HL-60/S4 (cell line): ENCODE results near the gene ZNF607.
"Not testable (repeated sequence)": the region's sequence is repeated elsewhere in the genome, so short reads cannot be mapped to it uniquely, and the experiment has no call there.

ENCODE experiments used
- in situ Hi-C: fragments of 300-500 bp; cut with MboI; formaldehyde crosslinking; loops from 2 replicates; pipeline ENCODE4 v1.14.3; 2022; ENCODE audit warnings: low sequenced_read_pairs

The ZNF607 gene

GRCh38 chr19:37719111-37719926 is at the start of gene ZNF607:
Gene ZNF607 (minus strand): TSS chr19:37719761. CDS start chr19:37711618, 8,143 bp downstream.
- in situ Hi-C loops: no loop called here

DNA sequence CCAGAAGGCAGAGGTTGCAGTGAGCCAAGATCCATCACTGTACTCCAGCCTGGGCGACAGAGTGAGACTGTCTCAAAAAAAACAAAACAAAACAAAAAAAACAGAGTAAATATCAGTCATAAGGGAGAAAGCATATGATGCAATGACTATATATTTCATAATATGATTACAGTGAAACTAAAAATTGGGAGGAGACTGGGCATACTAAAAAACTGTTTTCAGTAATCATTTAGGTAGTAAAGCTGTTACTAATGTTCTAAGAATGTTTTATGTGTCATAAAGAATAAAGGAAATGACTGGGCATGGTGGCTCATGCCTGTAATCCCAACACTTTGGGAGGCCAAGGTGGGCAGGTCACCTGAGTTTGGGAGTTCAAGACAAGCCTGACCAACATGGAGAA is 43.9 kb upstream of the ZNF607 start:
- in situ Hi-C loops: no loop called here

- in situ Hi-C loops: not testable (repeated sequence)
Measured at GRCh38 chr19:37757683-37758082, 38.1 kb upstream of the ZNF607 start.

DNA sequence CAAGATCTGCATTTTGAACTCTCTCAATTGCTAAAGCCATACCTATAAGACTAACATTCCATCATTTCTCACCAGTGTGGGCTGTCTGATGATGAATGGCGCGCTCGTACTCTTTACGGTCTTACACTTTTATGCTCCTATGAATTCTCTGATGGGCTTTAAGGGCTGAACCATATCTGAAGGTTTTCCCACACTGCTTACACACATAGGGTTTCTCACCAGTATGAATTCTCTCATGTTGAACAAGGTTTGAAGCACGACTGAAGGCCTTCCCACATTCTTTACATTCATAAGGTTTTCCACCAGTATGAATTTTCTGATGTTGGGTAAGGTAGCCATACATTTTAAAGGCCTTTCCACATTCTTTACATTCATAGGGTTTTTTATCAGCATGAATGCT is 18.8 kb upstream of the ZNF607 start:
- in situ Hi-C loops: no loop called here

DNA sequence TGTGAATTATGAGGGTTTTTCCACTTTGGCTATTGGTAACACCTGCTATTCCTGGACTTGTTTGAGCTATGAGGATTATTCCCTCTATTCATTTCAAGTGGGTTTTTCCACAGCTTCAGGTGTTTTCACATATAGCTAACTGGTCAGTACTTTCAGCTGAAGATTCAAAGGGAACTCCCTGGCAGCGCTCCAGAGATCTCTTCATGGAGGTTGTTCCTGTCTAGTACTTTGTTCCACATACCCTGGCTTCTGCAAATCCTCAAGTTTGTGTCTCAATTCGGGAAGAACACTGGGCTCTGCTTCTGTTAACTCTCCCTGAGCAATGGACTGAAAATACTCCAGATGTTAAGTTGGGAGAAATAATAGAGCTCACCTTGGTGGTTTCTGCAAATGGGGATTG is 5.6 kb upstream of the ZNF607 start:
- in situ Hi-C loops: no loop called here

- in situ Hi-C loops: no loop called here
Measured at GRCh38 chr19:37719927-37720265, 335 bp upstream of the ZNF607 start.

GRCh38 chr19:37718304-37718703 is 1.3 kb downstream of the ZNF607 start:
- in situ Hi-C loops: no loop called here

DNA sequence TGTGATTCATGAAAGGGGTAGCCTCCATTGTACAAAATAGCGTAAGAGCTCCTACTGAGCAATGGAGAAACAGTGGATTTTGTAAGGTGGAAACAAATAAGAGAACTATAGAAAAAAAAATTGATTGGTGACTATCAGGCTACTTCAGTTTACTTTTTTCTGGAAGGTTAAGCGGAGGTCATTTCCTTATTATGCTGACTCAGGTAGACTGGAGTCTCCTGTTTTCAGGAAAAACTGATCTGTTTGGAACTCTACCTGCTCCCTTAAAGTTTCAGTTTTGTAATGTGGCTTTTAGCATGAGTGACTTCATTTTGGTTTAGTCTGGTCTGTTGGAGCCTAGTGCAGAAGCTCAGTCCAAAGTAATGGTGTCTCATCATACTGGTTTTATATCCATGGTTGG is 3.4 kb downstream of the ZNF607 start:
- in situ Hi-C loops: no loop called here

DNA sequence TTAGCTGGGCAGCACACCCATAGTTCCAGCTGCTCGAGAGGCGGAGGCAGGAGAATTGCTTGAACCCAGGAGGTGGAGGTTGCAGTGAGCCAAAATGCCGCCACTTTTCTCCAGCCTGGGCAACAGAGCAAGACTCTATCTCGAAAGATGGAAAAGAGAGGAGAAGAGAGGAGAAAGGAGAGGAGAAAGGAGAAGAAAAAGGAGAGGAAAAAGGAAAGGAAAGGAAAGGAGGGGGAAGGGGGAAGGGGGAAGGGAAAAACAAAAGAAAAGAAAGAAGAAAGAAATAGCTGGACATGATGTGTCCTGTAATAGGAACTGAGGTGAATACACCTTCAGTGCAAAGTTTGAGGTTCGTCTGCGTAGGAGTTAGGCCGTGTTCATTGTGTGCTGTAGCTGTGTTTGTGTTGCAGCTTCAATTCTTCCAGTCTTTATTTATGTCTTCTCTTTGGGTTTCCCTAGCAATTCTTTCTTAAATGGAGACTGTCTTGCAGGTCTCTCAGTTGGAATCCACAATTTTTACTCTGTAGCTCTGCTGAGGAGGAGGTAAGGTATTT is 13.4 kb downstream of the ZNF607 start:
- in situ Hi-C loops: no loop called here

DNA sequence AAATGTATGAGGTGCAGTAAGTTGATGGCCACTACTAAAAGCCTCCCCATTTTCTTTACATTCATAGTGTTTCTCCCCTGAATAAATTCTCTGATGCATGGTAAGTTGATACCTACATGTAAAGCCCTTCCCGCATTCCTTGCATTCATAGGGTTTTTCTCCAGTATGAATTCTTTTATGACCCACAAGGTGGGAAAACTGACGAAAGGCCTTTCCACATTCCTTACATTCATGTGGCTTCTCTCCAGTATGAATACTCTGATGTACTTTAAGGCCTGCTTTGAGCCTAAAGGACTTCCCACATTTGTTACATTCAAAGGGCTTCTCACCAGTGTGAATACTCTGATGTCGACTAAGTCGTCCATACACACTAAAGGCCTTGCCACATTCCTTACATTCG is 20.5 kb downstream of the ZNF607 start:
- in situ Hi-C loops: no loop called here

- in situ Hi-C loops: no loop called here
Measured at GRCh38 chr19:37698216-37698615, 21.3 kb downstream of the ZNF607 start.

DNA sequence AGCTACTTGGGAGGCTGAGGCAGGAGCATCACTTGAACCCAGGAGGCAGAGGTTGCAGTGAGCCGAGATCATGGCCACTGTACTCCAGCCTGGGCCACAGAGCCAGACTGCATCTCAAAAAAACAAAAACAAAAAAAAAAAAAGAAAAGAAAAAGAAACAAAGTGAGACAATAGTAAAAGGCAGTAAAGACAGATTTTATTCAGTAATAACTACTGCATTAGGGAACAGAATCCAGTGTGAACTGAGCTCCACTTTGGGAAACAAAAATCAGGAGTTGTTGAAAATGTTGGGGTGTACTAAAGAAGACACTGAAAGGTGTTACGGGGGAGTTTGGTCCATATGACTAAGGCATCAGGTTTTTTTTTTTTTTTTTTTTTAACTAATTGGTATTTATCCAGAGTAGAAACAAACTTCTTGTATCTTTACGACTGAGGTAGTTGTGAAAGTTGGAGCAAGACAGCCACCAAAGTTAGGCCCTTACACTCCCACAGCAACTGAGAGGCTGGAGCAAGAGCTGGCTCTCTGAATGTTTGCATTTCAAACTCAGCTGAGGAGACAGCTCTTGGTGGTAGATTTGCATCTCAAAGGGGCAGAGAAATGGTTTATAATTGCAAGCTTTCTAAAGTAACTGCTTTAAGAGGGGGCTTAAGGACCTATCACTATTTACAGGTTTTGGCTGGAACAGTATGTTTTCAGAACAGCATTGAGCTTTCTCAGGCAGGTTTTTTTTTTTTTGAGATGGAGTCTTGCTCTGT is 24.2 kb downstream of the ZNF607 start:
- in situ Hi-C loops: no loop called here

DNA sequence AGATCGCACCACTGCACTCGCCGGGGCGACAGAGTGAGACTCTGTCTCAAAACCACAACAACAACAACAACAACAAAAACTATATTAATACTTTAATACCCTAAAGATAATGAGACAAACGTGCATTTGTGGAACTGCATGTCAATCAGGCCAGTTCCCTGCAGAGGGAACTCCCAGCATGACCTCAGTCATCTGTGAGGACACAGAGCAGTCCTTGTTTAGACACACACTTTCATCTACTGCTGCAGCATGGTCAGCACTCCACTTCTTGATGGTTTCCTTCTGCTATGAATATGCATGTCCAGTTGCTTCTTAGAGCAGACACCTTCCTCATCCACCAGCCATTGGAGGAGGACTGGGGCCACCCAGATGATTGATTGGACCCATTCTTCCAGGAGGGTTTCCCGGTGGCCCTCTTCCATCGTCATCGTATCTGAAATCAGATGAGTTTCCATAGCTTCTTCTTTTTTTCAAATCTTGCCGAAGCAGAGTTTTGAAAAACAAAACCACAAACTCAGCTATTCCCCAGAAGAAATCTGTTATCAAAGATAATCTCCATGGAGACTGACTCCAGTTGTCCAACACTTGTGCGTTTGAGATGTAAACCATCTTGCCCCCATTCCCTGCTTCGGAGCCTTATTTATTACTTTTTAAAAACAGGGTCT is 26.5 kb downstream of the ZNF607 start:
- in situ Hi-C loops: no loop called here

- in situ Hi-C loops: no loop called here
Measured at GRCh38 chr19:37691881-37692504, 27.6 kb downstream of the ZNF607 start.

DNA sequence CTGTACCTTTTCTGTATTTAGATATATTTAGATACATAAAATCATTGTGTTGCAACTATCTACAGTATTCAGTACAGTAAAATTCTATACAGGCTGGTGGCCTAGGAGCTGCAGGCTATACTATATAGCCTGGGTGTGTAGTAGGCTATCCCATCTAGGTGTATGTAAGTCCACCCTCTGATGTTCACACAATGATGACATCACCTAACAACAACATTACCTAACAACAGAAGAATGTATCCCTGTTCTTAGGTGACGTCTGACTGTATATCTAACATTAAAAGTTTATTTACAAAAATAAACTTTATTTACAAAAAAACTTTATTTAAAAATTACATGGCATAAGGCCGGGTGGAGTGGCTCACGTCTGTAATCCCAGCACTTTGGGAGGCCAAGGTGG is 36.0 kb downstream of the ZNF607 start:
- in situ Hi-C loops: no loop called here

GRCh38 chr19:37669450-37669914 is 50.1 kb downstream of the ZNF607 start:
- in situ Hi-C loops: no loop called here

GRCh38 chr19:37657157-37657556 is 62.4 kb downstream of the ZNF607 start:
- in situ Hi-C loops: not testable (repeated sequence)

DNA sequence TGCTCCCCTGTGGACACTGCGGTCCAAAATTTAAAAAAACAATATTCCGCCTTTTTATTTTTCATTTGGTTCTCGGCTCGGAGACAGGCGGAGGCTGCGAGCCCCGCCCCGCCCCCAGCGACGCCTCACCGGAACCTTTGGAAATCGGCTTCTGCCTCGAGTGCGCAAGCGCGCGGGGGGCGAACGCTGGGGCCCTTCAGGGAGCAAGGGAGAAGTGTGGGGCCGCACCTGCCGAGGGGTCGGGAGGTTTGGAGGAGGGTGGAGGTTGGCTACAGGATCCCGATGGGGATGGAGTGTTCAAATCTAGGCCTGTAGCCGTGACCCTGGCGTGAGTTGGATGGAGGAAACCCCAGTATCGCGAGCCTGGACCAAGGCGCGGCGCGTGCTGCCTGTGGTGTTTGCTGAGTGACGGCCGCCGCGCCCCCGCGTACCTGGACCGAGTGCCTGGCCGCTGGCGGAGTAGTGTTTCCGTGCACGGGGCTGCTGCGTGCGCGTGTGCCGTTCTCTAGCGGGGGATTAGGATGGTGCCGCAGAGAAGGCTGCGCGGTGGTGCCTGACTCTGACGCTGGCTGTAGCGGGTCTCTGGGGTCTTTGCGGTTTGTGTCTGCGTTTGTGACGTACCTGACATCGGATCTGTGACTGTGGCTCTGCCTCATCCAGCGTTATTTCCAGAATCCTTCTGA is 63.7 kb downstream of the ZNF607 start:
- in situ Hi-C loops: no loop called here

- in situ Hi-C loops: no loop called here
Measured at GRCh38 chr19:37655301-37655688, 64.3 kb downstream of the ZNF607 start, which contains the start of gene ZFP30. Gene ZFP30 (minus strand): TSS chr19:37655465. CDS start chr19:37647822, 7,643 bp downstream.

DNA sequence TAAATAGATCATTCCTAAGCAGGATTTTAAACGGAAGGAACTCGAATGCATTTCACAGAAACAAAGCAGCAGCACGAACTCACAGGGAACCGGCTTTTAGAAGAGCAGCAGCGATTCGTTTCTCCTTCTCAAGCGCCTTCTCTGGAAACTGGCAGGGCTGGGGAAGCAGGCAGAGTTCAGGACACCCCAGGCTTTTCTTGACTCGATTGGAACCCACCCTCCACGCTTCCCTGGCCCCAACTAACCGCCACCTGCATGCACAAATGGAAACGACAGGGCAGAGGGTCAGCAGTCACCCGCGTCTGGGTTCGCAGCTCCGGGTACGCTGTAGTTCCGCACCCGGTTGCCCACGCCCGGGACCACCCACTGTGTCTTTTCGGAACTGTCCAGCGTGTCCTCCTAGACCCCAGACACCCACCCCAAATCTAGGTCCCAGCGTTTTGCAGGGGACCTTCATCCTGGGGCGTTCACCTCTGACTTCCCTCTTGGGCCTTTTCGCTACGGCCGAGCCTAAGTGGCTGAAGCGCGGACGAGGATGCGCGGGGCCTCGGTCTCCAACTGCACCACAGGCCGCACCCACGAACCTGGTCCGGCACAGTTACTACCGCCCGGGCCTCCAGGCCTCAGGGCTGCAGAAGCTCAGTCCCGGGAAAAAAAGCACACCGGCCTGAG is 64.8 kb downstream of the ZNF607 start:
- in situ Hi-C loops: no loop called here
